SU-DHL-6 (cell line): Measurements from ENCODE around the gene DMRTB1.

Experiments used
- CTCF ChIP-seq: fragments of 200-600 bp; sonication (generic); IDR thresholded peaks from one replicate; pipeline ENCODE4 v1.5.1; 2017; ENCODE audit warnings: antibody characterized with exemption, mild to moderate bottlenecking, low read length, moderate library complexity; ENCODE audit not compliant: insufficient read depth, poor library complexity, severe bottlenecking
- EZH2phosphoT487 ChIP-seq: fragments of 200-600 bp; sonication (generic), shearing (Covaris generic); conservative IDR thresholded peaks from 2 replicates; pipeline ENCODE4 v1.6.1; 2018; ENCODE audit warnings: mild to moderate bottlenecking, antibody characterized with exemption, low read length, moderate library complexity, mixed read lengths

GRCh38 chr1:53411541-53412152 lies 47.6 kb upstream of the DMRTB1 start:
- no peak for TF ChIP-seq CTCF
- no peak for TF ChIP-seq EZH2phosphoT487
